DMS53 treated with DMSO at 0.1 percent for 48 hours (cell line): ENCODE data around the gene MLH1.

ENCODE experiments used
- DNase-seq: peaks from one replicate; lab custom pipeline; 2025; ENCODE audit not compliant: unreplicated experiment; lab: John Stamatoyannopoulos, UW

Gene MLH1

GRCh38 chr3:36973139-36973538 lies 20.2 kb upstream of the MLH1 start:
- no peak for DNase-seq

- no peak for DNase-seq
Measured at GRCh38 chr3:36981006-36981405, 12.3 kb upstream of the MLH1 start.

DNA sequence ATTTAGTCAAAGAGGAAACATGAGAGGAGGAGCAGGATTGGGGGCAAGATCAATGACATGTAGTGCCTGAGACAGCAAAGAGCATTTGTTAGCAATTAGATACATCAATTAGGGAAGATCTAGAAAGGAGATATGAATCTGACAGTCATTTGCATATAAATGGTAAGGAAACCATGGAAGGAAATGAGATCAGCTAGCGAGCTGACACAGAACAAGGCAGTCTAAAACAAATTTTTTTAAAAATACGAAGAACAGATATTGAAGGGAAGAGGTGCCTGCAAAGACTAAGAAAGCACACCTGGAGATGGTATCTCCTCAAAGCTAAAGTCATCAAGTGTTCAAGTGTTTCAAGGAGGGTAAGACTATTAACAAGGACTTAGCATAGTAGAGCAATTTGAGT lies 5.0 kb upstream of the MLH1 start:
- no peak for DNase-seq

- no peak for DNase-seq
Measured at GRCh38 chr3:36989005-36989404, 4.3 kb upstream of the MLH1 start.

DNA sequence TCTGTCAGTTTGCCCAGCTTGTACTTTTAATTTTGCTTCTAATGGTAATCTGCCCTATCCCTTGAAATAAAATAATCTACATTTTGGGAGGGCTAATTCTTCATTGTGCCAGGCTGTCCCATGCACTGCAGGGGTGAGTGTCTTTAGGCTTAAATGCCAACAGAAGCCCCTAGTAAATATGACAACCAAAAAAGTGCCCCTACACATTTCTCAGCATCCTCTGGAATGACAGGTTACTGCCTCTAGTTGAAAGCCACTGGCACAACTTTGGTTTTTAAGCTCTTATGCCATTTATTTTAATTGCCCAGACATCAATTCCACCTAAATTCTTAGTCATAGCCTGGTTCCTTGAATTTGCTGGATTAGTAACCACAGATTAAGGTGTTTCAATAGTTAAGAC lies 3.8 kb upstream of the MLH1 start:
- DNase-seq: no peak

- no peak for DNase-seq
Measured at GRCh38 chr3:36991147-36991546, 2.2 kb upstream of the MLH1 start.

- no peak for DNase-seq
Measured at GRCh38 chr3:36991923-36992805, 1.2 kb upstream of the MLH1 start.

DNA sequence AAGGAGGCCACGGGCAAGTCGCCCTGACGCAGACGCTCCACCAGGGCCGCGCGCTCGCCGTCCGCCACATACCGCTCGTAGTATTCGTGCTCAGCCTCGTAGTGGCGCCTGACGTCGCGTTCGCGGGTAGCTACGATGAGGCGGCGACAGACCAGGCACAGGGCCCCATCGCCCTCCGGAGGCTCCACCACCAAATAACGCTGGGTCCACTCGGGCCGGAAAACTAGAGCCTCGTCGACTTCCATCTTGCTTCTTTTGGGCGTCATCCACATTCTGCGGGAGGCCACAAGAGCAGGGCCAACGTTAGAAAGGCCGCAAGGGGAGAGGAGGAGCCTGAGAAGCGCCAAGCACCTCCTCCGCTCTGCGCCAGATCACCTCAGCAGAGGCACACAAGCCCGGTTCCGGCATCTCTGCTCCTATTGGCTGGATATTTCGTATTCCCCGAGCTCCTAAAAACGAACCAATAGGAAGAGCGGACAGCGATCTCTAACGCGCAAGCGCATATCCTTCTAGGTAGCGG lies 452 bp upstream of the MLH1 start, which contains the start of gene EPM2AIP1:
Gene EPM2AIP1 (minus strand): TSS at position 326 of the 520 bp plus-strand sequence. CDS start 54 bp downstream, at position 272.
- DNase-seq: no peak

DNA sequence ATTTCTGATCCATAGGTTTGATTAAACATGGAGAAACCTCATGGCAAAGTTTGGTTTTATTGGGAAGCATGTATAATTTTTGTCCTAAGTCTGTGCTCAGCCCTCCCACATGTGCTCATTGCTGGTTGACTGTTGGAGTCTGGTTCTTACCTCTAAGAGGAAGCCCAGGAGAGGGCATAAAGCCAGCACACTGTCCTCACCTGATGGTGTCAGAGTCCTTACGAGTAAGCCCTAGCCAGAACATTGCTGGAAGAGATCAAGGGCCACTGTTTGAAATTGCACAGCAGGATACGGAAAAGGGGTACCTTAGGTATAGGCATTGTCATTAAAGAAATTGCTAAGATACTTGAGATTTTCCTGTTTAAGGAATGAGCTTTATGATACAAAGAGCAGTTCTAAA lies 21.3 kb downstream of the MLH1 start:
- no peak for DNase-seq

DNA sequence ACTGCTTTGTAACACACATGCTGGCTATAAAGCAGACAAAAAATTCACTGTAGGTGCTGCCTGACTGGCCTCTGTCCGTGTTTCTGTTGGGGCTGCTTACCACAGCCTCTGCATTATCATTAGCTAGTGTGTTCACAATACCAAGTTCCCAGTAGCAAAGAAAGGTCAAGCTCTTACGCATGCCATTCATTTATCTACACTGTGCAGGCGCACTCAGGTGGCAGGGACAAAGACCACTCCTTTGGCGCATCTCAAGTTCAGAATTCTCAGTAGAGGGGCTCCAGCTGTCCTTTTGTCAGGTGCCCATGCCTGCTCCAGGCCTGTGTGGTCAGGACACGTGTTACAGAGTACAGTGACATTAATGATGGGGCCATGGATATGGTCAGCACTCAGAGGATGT lies 22.3 kb downstream of the MLH1 start:
- no peak for DNase-seq

- DNase-seq: no peak
Measured at GRCh38 chr3:37016903-37017302, 23.6 kb downstream of the MLH1 start.

DNA sequence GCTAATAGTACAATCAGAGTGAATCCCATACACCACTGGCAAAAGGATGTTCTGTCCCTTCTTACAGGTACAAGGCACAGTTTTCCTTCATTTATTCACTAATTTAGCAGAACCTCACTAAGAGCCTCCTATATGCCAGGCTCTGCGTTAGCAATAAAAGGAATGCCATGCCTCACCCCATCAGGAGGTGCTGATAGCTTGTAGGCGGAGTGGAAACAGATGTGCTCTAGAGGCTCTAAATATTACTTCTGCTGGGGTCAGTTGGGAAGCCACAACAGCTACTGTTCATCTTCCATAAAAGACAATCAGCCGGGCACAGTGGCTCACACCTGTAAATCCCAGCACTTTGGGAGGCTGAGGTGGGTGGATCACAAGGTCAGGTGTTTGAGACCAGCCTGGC lies 24.4 kb downstream of the MLH1 start:
- DNase-seq: no peak

GRCh38 chr3:37024092-37024491 lies 30.8 kb downstream of the MLH1 start:
- DNase-seq: no peak

DNA sequence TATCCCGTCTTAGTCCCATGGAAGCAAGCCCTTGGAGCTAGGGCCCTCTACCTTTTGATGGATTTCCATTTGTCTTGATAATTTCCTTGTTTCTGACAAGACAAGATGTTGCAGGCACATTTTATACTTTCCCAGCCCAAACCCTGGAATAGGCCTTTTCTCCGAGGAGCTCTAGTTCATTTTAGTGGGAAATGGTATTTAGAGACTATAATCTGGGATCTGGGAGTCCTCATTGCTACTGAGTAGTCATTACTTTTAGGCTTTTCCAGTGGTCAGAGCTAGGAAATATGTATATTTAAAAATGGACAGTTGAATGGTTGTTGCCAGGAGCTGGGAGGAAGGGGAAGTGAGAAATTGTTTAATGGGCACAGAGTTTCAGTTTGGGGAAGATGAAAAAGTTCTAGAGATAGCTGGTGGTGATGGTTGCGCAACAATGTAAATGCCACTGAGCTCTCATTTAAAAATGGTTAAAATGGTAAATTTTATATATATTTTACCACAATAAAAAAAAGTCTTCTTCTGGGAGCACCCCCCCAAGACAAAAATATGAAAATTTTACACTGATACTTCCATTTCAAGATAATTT lies 31.6 kb downstream of the MLH1 start:
- DNase-seq: no peak

- no peak for DNase-seq
Measured at GRCh38 chr3:37025561-37026335, 32.4 kb downstream of the MLH1 start.

DNA sequence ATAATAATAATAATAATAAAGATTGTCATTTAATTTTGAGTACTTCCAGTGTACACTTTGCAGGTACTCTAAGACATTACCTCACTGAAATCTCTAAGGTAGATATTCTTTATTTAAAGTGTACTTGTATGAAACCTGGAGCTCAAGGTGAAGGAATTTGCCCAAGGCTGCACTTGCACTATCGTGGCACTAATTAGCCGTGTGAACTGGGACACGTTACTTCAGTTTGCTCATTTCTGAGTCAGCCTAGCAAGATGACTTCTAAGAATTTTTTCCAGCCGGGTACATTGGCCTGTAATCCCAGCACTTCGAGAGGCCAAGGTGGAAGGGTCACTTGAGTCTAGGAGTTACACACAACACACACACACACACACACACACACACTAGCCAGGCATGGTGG lies 33.5 kb downstream of the MLH1 start:
- no peak for DNase-seq

DNA sequence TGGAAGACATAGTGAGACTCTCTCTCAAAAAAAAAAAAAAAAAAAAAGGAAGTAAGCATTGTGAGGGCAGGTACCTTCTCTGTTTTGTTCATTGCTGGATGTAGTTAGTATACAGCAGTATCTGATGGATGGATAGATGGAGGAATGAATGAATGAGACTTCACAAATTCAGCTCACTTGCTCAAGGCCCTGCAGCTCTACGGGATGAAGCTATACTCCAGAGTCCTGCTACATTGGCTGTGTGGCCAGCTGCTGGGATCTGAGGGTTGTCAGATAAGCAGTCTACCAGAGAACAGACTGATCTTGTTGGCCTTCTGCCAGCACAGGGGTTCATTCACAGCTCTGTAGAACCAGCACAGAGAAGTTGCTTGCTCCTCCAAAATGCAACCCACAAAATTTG lies 35.0 kb downstream of the MLH1 start:
- DNase-seq: no peak

DNA sequence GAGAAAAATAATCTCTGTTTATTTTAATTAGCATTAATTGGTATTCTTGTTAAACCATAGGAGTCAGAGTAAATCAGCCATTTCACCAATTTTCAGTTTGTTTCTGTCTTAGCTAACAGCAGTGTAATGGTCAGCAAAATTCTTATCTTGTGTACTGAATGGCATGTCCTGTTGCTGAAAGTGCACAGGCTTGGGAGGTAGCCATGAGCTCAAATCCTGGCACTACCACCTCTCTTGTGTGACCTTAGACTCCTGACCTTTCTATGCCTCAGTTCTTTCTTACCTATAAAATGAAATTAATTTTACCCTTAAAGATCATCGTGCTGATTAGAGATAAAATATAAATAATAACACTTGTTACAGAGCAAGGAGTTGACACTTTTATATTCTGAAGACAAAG lies 35.8 kb downstream of the MLH1 start:
- no peak for DNase-seq

DNA sequence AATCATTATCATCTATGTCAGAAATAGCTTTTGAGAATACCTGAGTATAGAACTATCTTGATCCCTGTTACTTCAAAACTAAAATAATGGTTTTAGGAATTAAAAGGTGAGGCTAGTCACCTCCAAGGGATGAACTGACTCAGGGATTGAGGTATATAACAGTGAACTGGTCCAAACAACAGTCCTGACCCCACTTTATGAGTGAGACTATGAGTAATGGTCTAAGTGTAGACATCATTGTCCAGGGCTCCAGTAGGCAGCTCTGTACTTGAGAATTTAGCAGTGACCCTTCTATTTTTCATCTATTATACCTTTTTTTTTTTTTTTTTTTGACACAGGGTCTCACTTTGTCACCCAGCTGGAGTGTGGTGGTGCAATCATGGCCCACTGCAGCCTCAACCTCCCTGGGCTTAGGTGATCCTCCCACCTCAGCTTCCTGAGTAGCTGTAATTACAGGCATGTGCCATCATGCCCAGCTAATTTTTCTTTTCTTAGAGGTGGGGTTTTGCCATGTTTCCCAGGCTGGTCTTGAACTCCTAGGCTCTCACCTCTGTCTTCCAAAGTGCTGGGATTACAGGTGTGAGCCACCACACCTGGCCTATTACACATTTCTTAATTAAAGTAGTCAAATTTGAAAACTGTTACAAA lies 36.3 kb downstream of the MLH1 start:
- no peak for DNase-seq

DNA sequence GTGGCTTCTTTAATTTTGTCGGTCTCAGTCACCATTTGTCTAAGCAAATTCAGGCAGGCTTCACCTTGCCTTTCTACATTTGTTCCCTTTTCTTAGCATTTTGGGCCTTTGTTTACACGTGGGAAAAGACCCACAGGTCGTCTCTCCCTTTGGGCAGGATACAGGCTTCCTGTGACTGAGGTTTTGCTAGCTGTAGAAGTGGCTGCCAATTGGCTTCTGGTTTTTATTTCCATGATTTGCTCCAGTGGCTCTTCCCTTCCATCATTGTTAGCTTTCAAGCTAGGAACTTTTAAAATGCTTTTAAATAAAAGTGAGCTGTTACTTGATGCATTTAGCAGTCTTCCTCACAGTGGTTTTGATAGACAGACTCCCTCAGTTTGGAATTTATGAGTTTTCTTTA lies 37.3 kb downstream of the MLH1 start:
- DNase-seq: no peak

DNA sequence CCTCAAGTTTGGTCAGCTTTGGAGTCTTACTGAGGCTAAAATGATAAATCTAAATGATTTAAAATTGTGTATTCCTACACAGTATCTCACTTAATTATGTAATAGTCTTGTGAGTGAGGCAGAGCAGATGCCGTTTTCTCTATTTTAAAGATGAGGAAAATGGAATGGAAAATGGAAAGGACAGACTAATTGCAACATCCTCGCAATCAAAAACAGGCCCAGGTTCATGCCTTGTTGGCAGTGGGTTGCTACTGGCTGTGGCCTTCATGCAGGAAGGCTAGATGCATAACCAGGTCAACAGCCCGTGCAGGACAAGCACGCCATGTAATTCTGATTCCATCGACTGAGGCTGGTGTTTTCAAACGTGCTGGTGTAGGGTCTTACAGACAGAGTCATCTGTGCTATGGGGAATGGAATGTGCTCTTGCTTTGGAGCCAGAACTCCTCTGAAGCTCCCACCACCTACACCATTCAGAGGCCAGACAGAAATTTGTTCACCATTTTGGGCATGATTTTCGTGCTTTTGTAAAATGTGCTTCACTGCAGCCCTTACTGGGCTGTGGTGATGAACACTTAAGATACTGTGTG lies 37.9 kb downstream of the MLH1 start:
- no peak for DNase-seq
